ENCODE measurements around the gene TGFBR3.

DNA sequence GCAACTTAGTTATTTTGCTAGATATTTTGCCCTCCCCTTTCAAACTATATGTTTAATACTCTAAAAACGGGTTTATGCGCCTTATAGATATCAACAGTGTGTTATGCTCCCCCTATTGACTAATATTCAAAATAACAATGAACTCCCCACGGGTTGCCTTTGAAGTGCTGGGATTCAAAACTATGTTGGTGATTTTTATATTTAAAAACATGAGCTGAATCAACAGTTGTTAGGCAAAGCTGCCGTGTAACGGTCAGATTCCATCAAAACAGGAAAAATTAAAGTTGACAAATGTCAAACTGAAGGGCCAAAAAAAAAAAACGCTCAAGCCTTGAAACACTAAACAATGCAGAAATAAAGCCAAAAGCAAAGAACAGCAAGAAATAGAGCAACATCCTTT is 2.5 kb downstream of the TGFBR3 start:
- no peak for TF ChIP-seq POLR2A (IDR thresholded peaks at IDR 0.05)
- TF ChIP-seq, protein P1, sequence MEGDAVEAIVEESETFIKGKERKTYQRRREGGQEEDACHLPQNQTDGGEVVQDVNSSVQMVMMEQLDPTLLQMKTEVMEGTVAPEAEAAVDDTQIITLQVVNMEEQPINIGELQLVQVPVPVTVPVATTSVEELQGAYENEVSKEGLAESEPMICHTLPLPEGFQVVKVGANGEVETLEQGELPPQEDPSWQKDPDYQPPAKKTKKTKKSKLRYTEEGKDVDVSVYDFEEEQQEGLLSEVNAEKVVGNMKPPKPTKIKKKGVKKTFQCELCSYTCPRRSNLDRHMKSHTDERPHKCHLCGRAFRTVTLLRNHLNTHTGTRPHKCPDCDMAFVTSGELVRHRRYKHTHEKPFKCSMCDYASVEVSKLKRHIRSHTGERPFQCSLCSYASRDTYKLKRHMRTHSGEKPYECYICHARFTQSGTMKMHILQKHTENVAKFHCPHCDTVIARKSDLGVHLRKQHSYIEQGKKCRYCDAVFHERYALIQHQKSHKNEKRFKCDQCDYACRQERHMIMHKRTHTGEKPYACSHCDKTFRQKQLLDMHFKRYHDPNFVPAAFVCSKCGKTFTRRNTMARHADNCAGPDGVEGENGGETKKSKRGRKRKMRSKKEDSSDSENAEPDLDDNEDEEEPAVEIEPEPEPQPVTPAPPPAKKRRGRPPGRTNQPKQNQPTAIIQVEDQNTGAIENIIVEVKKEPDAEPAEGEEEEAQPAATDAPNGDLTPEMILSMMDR (IDR thresholded peaks at IDR 0.05), result peak in 3 of 7 experiments; percentile 14 to 32 (median 28)
- no peak for TF ChIP-seq POLR2AphosphoS5 (IDR thresholded peaks at IDR 0.05)

Measured in stomach (tissue), 4 donors.